GM21576 (cell line): ENCODE measurements around the gene NRAP.

Source experiments
- ATAC-seq: cut with Tn5 transposase; IDR thresholded peaks from one replicate; pipeline ENCODE4 v1.9.1; 2021; ENCODE audit warnings: mild to moderate bottlenecking, moderate library complexity; ENCODE audit not compliant: unreplicated experiment

NRAP gene

GRCh38 chr10:113610631-113611601 lies 52.9 kb downstream of the NRAP start:
- no peak for ATAC-seq

- ATAC-seq = no peak
Observed at GRCh38 chr10:113609704-113610108, 54.1 kb downstream of the NRAP start.

GRCh38 chr10:113605268-113605978 lies 58.4 kb downstream of the NRAP start:
- ATAC-seq = no peak

GRCh38 chr10:113604572-113604971 lies 59.3 kb downstream of the NRAP start:
- ATAC-seq = no peak

GRCh38 chr10:113603057-113603777 lies 60.6 kb downstream of the NRAP start:
- ATAC-seq = no peak

GRCh38 chr10:113600569-113600968 lies 63.3 kb downstream of the NRAP start:
- no peak for ATAC-seq

- no peak for ATAC-seq
Observed at GRCh38 chr10:113594652-113595051, 69.2 kb downstream of the NRAP start.

GRCh38 chr10:113592380-113592779 lies 71.5 kb downstream of the NRAP start:
- ATAC-seq = no peak

GRCh38 chr10:113590581-113590980 lies 73.3 kb downstream of the NRAP start:
- ATAC-seq = no peak

GRCh38 chr10:113589201-113589770 lies 74.6 kb downstream of the NRAP start:
- no peak for ATAC-seq

- ATAC-seq = no peak
Observed at GRCh38 chr10:113585949-113586348, 77.9 kb downstream of the NRAP start.

GRCh38 chr10:113583571-113583970 lies 80.3 kb downstream of the NRAP start:
- no peak for ATAC-seq

GRCh38 chr10:113581092-113581491 lies 82.7 kb downstream of the NRAP start:
- no peak for ATAC-seq

GRCh38 chr10:113578773-113579172 lies 85.1 kb downstream of the NRAP start:
- no peak for ATAC-seq

- ATAC-seq = no peak
Observed at GRCh38 chr10:113576852-113577251, 87.0 kb downstream of the NRAP start.

- ATAC-seq = no peak
Observed at GRCh38 chr10:113573368-113573767, 90.5 kb downstream of the NRAP start.

GRCh38 chr10:113572520-113573290 lies 91.1 kb downstream of the NRAP start:
- no peak for ATAC-seq

- no peak for ATAC-seq
Observed at GRCh38 chr10:113569576-113569975, 94.3 kb downstream of the NRAP start.

GRCh38 chr10:113566888-113567287 lies 97.0 kb downstream of the NRAP start:
- ATAC-seq = no peak

- ATAC-seq = no peak
Observed at GRCh38 chr10:113565364-113565763, 98.5 kb downstream of the NRAP start.
